ENCODE data around the gene CACUL1. TPM values are rescaled to one million over a fixed set of nuclear protein-coding genes. Genes with fewer than 3 reads are reported as not detected.
"Not testable (repeated sequence)": the region's sequence is repeated elsewhere in the genome, so short reads cannot be mapped to it uniquely, and the experiment has no call there.

Gene CACUL1
- total RNA-seq, 4 donors from 2014 or later: 30.8 to 44.4 (median 33.3) TPM

DNA sequence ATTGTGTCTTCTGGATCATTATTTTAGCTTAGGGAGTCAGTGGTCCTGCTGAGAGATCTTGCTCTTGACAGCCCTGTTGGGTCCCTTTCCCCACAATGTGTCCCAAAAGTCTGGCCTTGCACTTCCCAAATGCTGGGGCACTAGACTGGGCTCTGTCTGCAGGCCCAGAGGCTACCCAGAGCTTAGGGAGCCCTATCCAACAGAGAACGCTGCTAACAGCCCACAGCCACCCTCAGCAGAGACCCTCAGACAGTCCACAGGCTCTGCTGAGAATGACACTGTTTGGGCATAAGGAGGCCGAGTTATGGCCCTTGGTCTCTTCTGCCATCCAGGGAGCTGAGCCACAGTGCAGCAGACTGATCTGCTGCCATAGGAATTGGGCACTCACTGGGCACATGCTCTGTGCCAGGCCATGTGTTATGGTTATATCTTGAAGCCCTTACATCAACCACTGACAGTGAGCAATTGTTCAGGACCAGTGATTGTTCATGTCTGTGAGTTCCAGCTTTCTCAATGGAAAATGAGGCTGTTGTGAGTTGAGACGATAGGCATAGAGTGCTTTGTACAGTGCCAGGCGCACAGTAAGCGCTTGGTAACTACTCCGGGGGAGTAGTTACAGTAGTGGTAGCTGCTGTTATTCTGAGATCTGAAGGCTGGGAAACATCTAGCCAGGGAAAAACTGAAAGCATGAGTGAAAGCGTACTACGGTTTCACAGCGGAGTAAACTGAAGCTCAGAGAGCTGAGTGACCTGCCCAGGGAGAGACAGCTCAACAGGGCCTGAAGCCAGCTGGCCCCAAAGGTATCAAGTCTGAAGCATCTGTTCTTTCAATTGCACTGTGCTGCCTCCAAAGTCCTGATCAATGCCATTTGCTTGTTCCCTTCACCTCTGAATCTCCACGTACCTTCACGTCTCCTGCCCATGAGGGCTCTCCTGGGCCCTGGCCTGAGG, 81.7 kb downstream of the CACUL1 start:
- TF ChIP-seq POLR2AphosphoS5 (IDR thresholded peaks at IDR 0.05) (no peak), EP300 (IDR thresholded peaks at IDR 0.05) (no peak), POLR2A (IDR thresholded peaks at IDR 0.05; ENCODE audit: low read depth) (no peak), CTCF (IDR thresholded peaks at IDR 0.05) (no peak)
- 77% methylated on average over 9 of the region's 11 CpGs for WGBS
- H3K4me3 ChIP-seq: no peak overlapping the region
- peaks cover 0 to 15% (median 12%) of the 10 kb centered on the region in 4 donors for H3K36me3 ChIP-seq
- no peak for DNase-seq (ENCODE audit: extremely low spot score)
- intact Hi-C loops (cut with DNase I): no loop called here
- no peak overlapping the region for H3K27ac ChIP-seq (replicated peaks in 1 of 4)
- no peaks in the 10 kb centered on the region for H3K27me3 ChIP-seq
- peaks cover 6 to 54% (median 40%) of the 10 kb centered on the region in 4 donors for H3K4me1 ChIP-seq
- no peaks in the 10 kb centered on the region for H3K9me3 ChIP-seq

DNA sequence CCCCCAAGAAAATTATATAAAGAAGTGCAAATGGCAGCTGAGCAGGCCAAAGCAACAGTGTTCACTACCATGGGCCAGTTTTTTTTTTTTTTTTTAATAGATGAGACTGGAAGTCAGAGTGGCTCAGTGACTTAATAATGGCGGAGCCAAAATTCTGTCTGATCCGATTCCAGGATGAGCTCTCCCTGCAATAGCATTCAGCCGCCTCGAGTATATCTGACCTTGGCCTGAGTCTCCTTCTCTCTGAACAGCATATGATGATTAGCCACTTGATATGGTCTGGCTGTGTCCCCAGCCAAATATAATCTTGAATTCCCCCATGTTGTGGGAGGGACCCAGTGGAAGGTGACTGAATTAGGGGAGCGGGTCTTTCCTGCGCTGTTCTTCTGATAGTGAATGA, 82.6 kb downstream of the CACUL1 start:
- Histone ChIP-seq H3K9me3 (no peaks in the 10 kb centered on the region), H3K27me3 (no peaks in the 10 kb centered on the region), H3K36me3 (peaks cover 0 to 15% (median 12%) of the 10 kb centered on the region in 4 donors), H3K27ac (replicated peaks in 1 of 4) (no peak overlapping the region), H3K4me3 (no peak overlapping the region), H3K4me1 (peaks cover 6 to 56% (median 40%) of the 10 kb centered on the region in 4 donors)
- TF ChIP-seq EP300 (IDR thresholded peaks at IDR 0.05): no peak
- no peak for TF ChIP-seq POLR2A (IDR thresholded peaks at IDR 0.05; ENCODE audit: low read depth)
- no peak for TF ChIP-seq POLR2AphosphoS5 (IDR thresholded peaks at IDR 0.05)
- TF ChIP-seq CTCF (IDR thresholded peaks at IDR 0.05): no peak
- no peak for DNase-seq (ENCODE audit: extremely low spot score)
- 60% methylated on average over 6 of the region's 6 CpGs for WGBS
- intact Hi-C loops (cut with DNase I): no loop called here

DNA sequence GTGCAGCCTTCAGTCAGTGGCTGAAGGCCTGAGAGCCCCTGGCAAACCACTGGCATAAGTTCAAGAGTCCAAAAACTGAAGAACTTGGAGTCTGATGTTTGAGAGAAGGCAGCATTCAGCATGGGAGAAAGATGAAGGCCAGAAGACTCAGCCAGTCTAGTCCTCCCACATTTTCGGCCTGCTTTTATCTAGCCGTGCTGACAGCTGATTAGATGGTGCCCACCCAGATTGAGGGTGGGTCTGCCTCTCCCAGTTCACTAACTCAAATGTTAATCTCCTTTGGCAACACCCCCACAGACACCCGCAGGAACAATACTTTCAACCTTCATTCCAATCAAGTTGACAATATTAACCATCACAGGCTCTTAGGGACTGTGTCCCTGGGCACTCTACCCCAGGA, 83.5 kb downstream of the CACUL1 start:
- H3K4me1 ChIP-seq: peaks cover 6 to 56% (median 40%) of the 10 kb centered on the region in 4 donors
- H3K9me3 ChIP-seq; intact Hi-C loops (cut with DNase I); H3K4me3 ChIP-seq; H3K27me3 ChIP-seq; H3K27ac ChIP-seq (replicated peaks in 1 of 4); DNase-seq (ENCODE audit: extremely low spot score): not testable (repeated sequence)
- 84% methylated on average over 3 of the region's 3 CpGs for WGBS
- H3K36me3 ChIP-seq: peaks cover 0 to 15% (median 12%) of the 10 kb centered on the region in 4 donors

DNA sequence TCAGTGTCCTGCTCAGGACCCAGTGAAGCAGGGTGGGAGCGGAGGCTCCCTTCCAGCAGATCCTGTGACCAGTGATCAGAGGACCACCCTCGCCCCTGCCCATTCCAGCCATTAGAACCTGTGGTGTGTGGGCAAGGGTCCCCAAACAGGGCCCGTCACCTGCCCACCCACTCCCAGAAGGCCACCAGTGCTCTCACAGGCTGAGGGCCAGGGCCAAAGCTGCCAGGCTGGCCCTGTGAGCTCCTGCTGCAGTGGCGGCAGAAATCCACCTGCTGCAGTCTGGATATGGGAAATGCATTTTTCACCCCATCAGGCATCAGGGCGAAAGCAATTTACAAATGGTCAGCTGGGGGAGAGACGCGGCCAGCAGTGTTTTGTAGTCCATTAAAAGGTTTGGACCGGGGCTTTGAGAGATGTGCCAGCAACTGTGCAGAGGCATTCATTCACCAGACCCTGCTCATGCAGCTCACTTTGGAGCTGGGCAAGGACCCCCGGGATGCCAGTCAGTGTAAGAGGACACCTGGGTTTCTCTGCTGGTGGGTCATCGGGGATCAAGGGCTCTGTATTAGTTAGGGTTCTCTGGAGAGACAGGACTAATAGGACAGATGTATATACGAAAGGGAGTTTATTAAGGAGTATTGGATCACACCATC, 84.2 kb downstream of the CACUL1 start:
- Histone ChIP-seq H3K9me3 (no peaks in the 10 kb centered on the region), H3K4me1 (peaks cover 6 to 54% (median 40%) of the 10 kb centered on the region in 4 donors), H3K36me3 (peaks cover 0 to 13% (median 11%) of the 10 kb centered on the region in 4 donors), H3K27ac (replicated peaks in 1 of 4) (no peak overlapping the region), H3K4me3 (no peak overlapping the region), H3K27me3 (peaks cover 0 to 5% (median 0%) of the 10 kb centered on the region in 4 donors)
- no peak for DNase-seq (ENCODE audit: extremely low spot score)
- intact Hi-C loops (cut with DNase I): no loop called here
- TF ChIP-seq POLR2A (IDR thresholded peaks at IDR 0.05; ENCODE audit: low read depth) (no peak), EP300 (IDR thresholded peaks at IDR 0.05) (no peak), POLR2AphosphoS5 (IDR thresholded peaks at IDR 0.05) (no peak), CTCF (IDR thresholded peaks at IDR 0.05) (no peak)
- 94% methylated on average over 5 of the region's 11 CpGs for WGBS

DNA sequence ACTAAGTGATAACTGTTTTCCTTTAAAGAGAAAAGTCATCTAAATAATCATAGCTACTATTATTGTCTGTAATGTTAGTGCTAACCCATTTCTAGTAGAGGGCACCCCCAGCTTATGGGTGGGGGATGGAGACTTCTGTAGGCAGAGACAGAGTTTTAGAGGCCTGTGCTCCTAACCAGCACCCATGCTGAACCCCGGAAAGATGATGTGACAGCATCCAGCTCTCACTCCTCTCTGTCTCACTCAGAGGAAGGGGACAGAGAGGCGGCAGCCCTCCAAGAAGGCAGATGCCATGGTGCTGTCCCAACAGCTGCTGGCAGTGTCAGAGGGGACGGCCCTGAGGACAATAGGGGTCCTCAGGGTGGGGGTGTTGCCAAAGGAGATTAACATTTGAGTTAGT, 84.9 kb downstream of the CACUL1 start:
- intact Hi-C loops (cut with DNase I): no loop called here
- Histone ChIP-seq H3K36me3 (peaks cover 0 to 13% (median 4%) of the 10 kb centered on the region in 4 donors), H3K4me1 (peaks cover 6 to 49% (median 40%) of the 10 kb centered on the region in 4 donors), H3K27ac (replicated peaks in 1 of 4) (no peak overlapping the region), H3K9me3 (no peaks in the 10 kb centered on the region), H3K4me3 (no peak overlapping the region), H3K27me3 (peaks cover 0 to 12% (median 0%) of the 10 kb centered on the region in 4 donors)
- DNase-seq (ENCODE audit: extremely low spot score): no peak
- no peak for TF ChIP-seq CTCF (IDR thresholded peaks at IDR 0.05)
- no peak for TF ChIP-seq EP300 (IDR thresholded peaks at IDR 0.05)
- no peak for TF ChIP-seq POLR2AphosphoS5 (IDR thresholded peaks at IDR 0.05)
- no peak for TF ChIP-seq POLR2A (IDR thresholded peaks at IDR 0.05; ENCODE audit: low read depth)
- WGBS: 65% methylated on average over 3 of the region's 3 CpGs
